Mesenchymal stem cell (in vitro differentiated cells and primary cell): ENCODE measurements around the gene RPL37A.

Source experiments
- DNase-seq: peaks from one replicate; pipeline ENCODE4 v3.0.0-alpha.2; 2013
- H2AFZ ChIP-seq: one replicate; pipeline ENCODE4 v1.6.1; 2013; ENCODE audit warnings: low read depth, mild to moderate bottlenecking, control low read depth, inconsistent platforms, low read length, moderate library complexity
- H2AK5ac ChIP-seq: 2 replicates; pipeline ENCODE4 v1.6.1; 2013; ENCODE audit warnings: low read length, moderate library complexity, mild to moderate bottlenecking, inconsistent platforms; ENCODE audit not compliant: severe bottlenecking
- H2BK120ac ChIP-seq: one replicate; pipeline ENCODE4 v1.6.1; 2013; ENCODE audit warnings: low read depth, mild to moderate bottlenecking, inconsistent platforms, low read length, moderate library complexity
- H2BK12ac ChIP-seq, 2 experiments: one replicate each; pipeline ENCODE4 v1.6.1; 2013; ENCODE audit warnings: inconsistent platforms in 2 of 2, low read length in 2 of 2, mild to moderate bottlenecking in 2 of 2, moderate library complexity in 2 of 2, control low read depth in 1 of 2
- H2BK15ac ChIP-seq: one replicate; pipeline ENCODE4 v1.6.1; 2013; ENCODE audit warnings: mild to moderate bottlenecking, low read depth, inconsistent platforms; ENCODE audit not compliant: poor library complexity, severe bottlenecking
- H2BK5ac ChIP-seq: 2 replicates; pipeline ENCODE4 v1.6.1; 2013; ENCODE audit warnings: low read depth, mild to moderate bottlenecking, low read length, control low read depth, inconsistent platforms; ENCODE audit not compliant: poor library complexity, severe bottlenecking
- H3K14ac ChIP-seq, 2 experiments: one replicate each; pipeline ENCODE4 v1.6.1; 2013; ENCODE audit warnings: inconsistent platforms in 2 of 2, low read length in 2 of 2, control low read depth in 1 of 2, mild to moderate bottlenecking in 1 of 2, moderate library complexity in 1 of 2
- H3K18ac ChIP-seq, 2 experiments: one replicate each; pipeline ENCODE4 v1.6.1; 2013; ENCODE audit warnings: inconsistent platforms in 2 of 2, low read length in 2 of 2, control low read depth in 1 of 2, low read depth in 1 of 2, mild to moderate bottlenecking in 1 of 2
- H3K23ac ChIP-seq, 2 experiments: one replicate each; pipeline ENCODE4 v1.6.1; 2013; ENCODE audit warnings: inconsistent platforms in 2 of 2, low read length in 2 of 2, mild to moderate bottlenecking in 2 of 2, moderate library complexity in 2 of 2, control low read depth in 1 of 2
- H3K27ac ChIP-seq: 2 replicates; pipeline ENCODE4 v1.5.1; 2013; ENCODE audit warnings: mild to moderate bottlenecking, moderate library complexity, low read length, control low read depth, inconsistent platforms; ENCODE audit not compliant: poor library complexity, severe bottlenecking
- H3K27me3 ChIP-seq, 2 experiments: 2 replicates each; pipeline versions ENCODE4 v1.6.1 to v1.7.0; 2013; ENCODE audit warnings: low read length in 2 of 2, mild to moderate bottlenecking in 2 of 2, moderate library complexity in 2 of 2, control low read depth in 1 of 2, inconsistent platforms in 1 of 2; ENCODE audit not compliant: control insufficient read depth in 1 of 2, insufficient read depth in 1 of 2
- H3K36me3 ChIP-seq, 2 experiments: 2 replicates each; pipeline versions ENCODE4 v1.6.1 to v1.7.0; 2013; ENCODE audit warnings: low read length in 2 of 2, control low read depth in 1 of 2, inconsistent platforms in 1 of 2, low read depth in 1 of 2, mild to moderate bottlenecking in 1 of 2; ENCODE audit not compliant: insufficient read depth in 2 of 2, control insufficient read depth in 1 of 2
- H3K4ac ChIP-seq, 2 experiments: one replicate each; pipeline ENCODE4 v1.6.1; 2013; ENCODE audit warnings: inconsistent platforms in 2 of 2, low read length in 2 of 2, mild to moderate bottlenecking in 2 of 2, moderate library complexity in 2 of 2, control low read depth in 1 of 2, low read depth in 1 of 2
- H3K4me1 ChIP-seq: 2 replicates; pipeline ENCODE4 v1.6.1; 2013; ENCODE audit warnings: low read depth, low read length, control low read depth; ENCODE audit not compliant: control insufficient read depth, insufficient read depth
- H3K4me2 ChIP-seq: 2 replicates; pipeline ENCODE4 v1.6.1; 2013; ENCODE audit warnings: low read length, mild to moderate bottlenecking, inconsistent platforms; ENCODE audit not compliant: poor library complexity, severe bottlenecking
- H3K4me3 ChIP-seq, 2 experiments: 2 replicates each; pipeline versions ENCODE4 v1.5.1 to v1.7.0; 2013; ENCODE audit warnings: low read length in 2 of 2, mild to moderate bottlenecking in 2 of 2, control low read depth in 1 of 2, low read depth in 1 of 2; ENCODE audit not compliant: insufficient read depth in 1 of 2
- H3K79me1 ChIP-seq: replicated peaks from 2 replicates; pipeline ENCODE4 v1.6.1; 2013; ENCODE audit warnings: mild to moderate bottlenecking, control low read depth, low read length, inconsistent platforms; ENCODE audit not compliant: poor library complexity, severe bottlenecking
- H3K9ac ChIP-seq: 2 replicates; pipeline ENCODE4 v1.7.0; 2013; ENCODE audit warnings: mild to moderate bottlenecking, low read length, moderate library complexity
- H3K9me3 ChIP-seq: 2 replicates; pipeline ENCODE4 v1.7.0; 2013; ENCODE audit warnings: mild to moderate bottlenecking, low read length; ENCODE audit not compliant: control insufficient read depth
- H4K8ac ChIP-seq: one replicate; pipeline ENCODE4 v1.6.1; 2013; ENCODE audit warnings: inconsistent platforms, mild to moderate bottlenecking, low read length, moderate library complexity
- H4K91ac ChIP-seq: one replicate; pipeline ENCODE4 v1.6.1; 2013; ENCODE audit warnings: mild to moderate bottlenecking, low read length, inconsistent platforms
- WGBS: methylation state at CpG from one replicate; pipeline ENCODE4 v1.1.7; 2013; ENCODE audit warnings: mixed read lengths; 5-methylcytosine and 5-hydroxymethylcytosine counted together

Gene RPL37A

DNA sequence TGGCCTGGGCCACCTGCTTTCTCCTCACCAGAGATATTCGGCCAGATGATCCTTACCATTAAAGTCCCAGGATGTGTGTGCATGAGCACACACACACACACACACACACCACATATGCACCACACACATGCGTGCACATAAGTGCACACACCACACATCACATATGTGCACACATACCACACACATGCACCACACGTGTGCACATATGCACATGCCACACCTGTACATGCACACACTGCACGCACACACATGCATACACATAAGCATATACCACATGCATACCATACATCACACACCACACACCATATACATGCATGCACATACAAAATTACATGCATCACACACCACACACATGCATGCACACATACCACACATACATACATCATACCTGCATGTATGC, 38.7 kb downstream of the RPL37A start:
- Histone ChIP-seq H3K4me1 (peaks cover 28% of the 10 kb centered on the region), H3K4ac (no peak overlapping the region), H3K79me1 (no peaks in the 10 kb centered on the region), H3K23ac (no peak overlapping the region), H3K9me3 (no peaks in the 10 kb centered on the region), H3K36me3 (no peaks in the 10 kb centered on the region), H2BK12ac (peak overlapping the region in 1 of 2 experiments; percentile 3), H2AFZ (no peak overlapping the region), H3K18ac (peak overlapping the region in 1 of 2 experiments; percentile 34), H3K14ac (peak overlapping the region in 1 of 2 experiments; percentile 85), H3K27ac (no peak overlapping the region), H2BK5ac (no peak overlapping the region), H2AK5ac (no peak overlapping the region), H3K27me3 (peaks cover 0 to 4% of the 10 kb centered on the region in 2 experiments), H4K8ac (no peak overlapping the region), H3K4me3 (no peak overlapping the region), H3K4me2 (no peak overlapping the region), H3K9ac (no peak overlapping the region), H4K91ac (no peak overlapping the region), H2BK120ac (no peak overlapping the region), H2BK15ac (no peak overlapping the region)
- no peak for DNase-seq
- 93% methylated on average over 4 of the region's 4 CpGs for WGBS

DNA sequence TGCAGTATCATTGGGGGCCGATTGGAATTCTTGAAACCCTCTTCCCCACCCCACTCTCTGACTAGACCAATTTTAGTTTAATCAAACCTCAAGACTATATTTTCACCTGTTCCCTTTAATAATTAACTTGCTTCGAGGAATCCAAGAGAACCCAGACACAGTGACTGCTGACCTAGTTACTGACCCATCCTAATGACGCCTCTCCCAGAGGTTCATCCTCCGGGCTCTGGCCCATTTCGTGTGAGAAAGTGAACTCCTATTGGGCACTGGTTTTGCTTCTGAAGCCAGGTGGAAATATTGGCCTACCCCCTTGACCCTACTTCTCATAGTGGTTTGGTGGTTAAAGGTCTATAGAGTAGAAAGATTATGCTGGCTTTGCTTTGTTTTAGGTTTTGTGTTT, 39.9 kb downstream of the RPL37A start:
- DNase-seq = no peak
- WGBS = 96% methylated on average over 5 of the region's 5 CpGs
- no peak overlapping the region for H3K23ac ChIP-seq
- peaks cover 0 to 4% of the 10 kb centered on the region in 2 experiments for H3K27me3 ChIP-seq
- H2BK5ac ChIP-seq = no peak overlapping the region
- no peak overlapping the region for H3K4ac ChIP-seq
- no peak overlapping the region for H2BK120ac ChIP-seq
- no peak overlapping the region for H4K8ac ChIP-seq
- H2BK15ac ChIP-seq = peak overlapping the region; percentile 15
- H3K4me2 ChIP-seq = no peak overlapping the region
- H4K91ac ChIP-seq = no peak overlapping the region
- peaks cover 28% of the 10 kb centered on the region for H3K4me1 ChIP-seq
- H3K4me3 ChIP-seq = no peak overlapping the region
- no peak overlapping the region for H3K14ac ChIP-seq
- no peak overlapping the region for H3K18ac ChIP-seq
- no peak overlapping the region for H2AK5ac ChIP-seq
- no peaks in the 10 kb centered on the region for H3K79me1 ChIP-seq
- no peaks in the 10 kb centered on the region for H3K9me3 ChIP-seq
- no peak overlapping the region for H3K9ac ChIP-seq
- H2AFZ ChIP-seq = no peak overlapping the region
- H2BK12ac ChIP-seq = no peak overlapping the region
- H3K27ac ChIP-seq = no peak overlapping the region
- no peaks in the 10 kb centered on the region for H3K36me3 ChIP-seq

DNA sequence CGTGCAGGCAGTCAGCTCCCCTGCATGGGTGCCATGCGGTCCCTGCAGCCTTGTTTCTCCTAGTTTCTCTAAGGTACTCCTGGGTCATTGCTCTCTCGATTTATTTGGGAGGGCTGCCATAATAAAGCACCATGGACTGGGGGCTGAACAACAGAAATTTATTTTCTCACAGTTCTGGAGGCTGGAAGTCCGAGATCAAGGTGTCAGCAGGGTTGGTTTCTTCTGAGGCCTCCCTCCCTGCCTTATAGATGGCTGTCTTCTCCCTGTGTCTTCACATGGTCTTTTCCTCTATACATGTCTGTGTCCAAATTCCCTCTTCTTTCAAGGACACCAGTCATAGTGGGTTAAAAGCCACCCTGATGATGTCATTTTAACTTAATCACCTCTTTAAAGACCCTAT, 40.5 kb downstream of the RPL37A start:
- Histone ChIP-seq H2AK5ac (no peak overlapping the region), H2BK5ac (no peak overlapping the region), H3K4me1 (peaks cover 26% of the 10 kb centered on the region), H2AFZ (no peak overlapping the region), H3K4me2 (no peak overlapping the region), H3K36me3 (no peaks in the 10 kb centered on the region), H3K9me3 (no peaks in the 10 kb centered on the region), H2BK12ac (no peak overlapping the region), H3K4me3 (no peak overlapping the region), H3K23ac (no peak overlapping the region), H3K9ac (no peak overlapping the region), H3K18ac (no peak overlapping the region), H2BK120ac (no peak overlapping the region), H2BK15ac (no peak overlapping the region), H3K79me1 (no peaks in the 10 kb centered on the region), H3K27me3 (peaks cover 0 to 4% of the 10 kb centered on the region in 2 experiments), H4K91ac (no peak overlapping the region), H3K14ac (no peak overlapping the region), H4K8ac (no peak overlapping the region), H3K27ac (no peak overlapping the region), H3K4ac (no peak overlapping the region)
- no peak for DNase-seq
- WGBS = over 99% methylated on average over 4 of the region's 4 CpGs

DNA sequence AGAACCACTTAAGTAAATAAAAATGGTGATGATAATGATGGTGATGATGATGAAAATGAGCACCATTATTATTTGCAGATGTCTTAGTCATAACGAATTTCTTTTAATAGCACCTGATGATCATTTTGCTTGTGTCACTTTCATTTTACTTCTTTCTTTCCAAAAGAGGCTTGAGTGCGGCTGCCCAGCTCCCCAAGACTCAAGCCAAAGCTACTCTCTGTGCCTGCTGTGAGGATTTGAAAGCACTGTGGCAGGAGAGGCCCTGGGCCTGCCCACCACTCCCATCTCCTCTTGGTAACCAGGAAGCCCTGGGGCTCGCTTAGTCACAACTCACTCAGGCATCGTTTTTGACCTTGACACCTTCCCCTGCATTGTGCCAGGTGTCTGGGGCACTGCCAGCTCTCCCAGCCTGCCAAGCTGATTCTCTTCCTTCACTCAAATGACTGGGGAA, 41.2 kb downstream of the RPL37A start:
- no peak overlapping the region for H3K4ac ChIP-seq

More for the DNA sequence above, 41.2 kb downstream of the RPL37A start:
- Histone ChIP-seq H2AK5ac (no peak overlapping the region), H3K23ac (no peak overlapping the region), H3K4me2 (no peak overlapping the region), H2BK5ac (no peak overlapping the region), H2AFZ (no peak overlapping the region), H3K4me3 (no peak overlapping the region), H3K18ac (no peak overlapping the region), H2BK15ac (no peak overlapping the region), H2BK12ac (peak overlapping the region in 1 of 2 experiments; percentile 51), H3K14ac (peak overlapping the region in 1 of 2 experiments; percentile 66), H3K9me3 (no peaks in the 10 kb centered on the region), H3K27me3 (peaks cover 0 to 4% of the 10 kb centered on the region in 2 experiments), H3K27ac (no peak overlapping the region), H3K9ac (no peak overlapping the region), H2BK120ac (no peak overlapping the region), H3K79me1 (no peaks in the 10 kb centered on the region), H3K4me1 (peaks cover 26% of the 10 kb centered on the region), H3K36me3 (no peaks in the 10 kb centered on the region), H4K8ac (no peak overlapping the region), H4K91ac (no peak overlapping the region)
- DNase-seq = no peak
- WGBS = 78% methylated on average over 4 of the region's 4 CpGs
